T1000 (cell line): ENCODE data around the gene INTS15.
"Not testable (repeated sequence)": the region's sequence is repeated elsewhere in the genome, so short reads cannot be mapped to it uniquely, and the experiment has no call there.

Experiments
- DNase-seq: peaks from one replicate; lab custom pipeline; 2025; ENCODE audit warnings: mixed read lengths; lab: John Stamatoyannopoulos, UW

Gene INTS15

DNA sequence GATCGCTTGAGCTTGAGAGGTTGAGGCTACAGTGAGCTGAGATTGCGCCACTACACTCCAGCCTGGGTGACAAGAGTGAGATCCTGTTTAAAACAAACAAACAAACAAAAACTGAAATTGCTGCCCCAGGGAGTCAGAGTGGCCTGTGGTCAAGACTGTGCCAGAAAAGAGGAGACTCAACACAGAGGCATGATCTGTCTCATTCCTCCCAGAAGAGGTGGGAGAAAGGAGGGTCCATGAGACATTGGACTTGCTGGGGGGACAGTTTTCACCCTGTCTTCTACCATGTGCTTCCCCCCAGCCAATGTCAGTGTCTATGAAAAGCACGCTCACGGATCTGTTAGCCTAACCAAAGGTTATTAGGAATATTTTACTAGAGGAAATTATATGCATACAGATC lies 28.8 kb downstream of the INTS15 start:
- DNase-seq = no peak

DNA sequence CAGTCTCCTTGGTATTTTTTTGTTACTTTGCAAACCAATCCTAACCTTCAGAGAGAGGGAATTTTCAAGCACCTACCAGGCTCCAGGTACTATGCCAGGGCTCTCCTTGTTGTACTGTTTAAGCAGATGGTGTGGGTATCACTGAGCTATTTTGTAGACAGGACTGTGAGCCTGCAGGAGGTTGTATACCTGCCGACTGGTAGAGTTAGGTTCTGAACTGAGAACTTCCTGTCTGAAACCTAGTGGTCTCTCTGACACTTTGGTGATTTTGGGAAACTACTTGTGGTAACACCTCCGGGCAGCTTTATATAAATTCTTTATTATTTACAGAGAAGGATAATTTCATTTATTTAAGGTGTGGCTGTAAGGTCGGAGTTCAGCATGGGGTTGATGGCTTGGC lies 30.1 kb downstream of the INTS15 start:
- DNase-seq = no peak

DNA sequence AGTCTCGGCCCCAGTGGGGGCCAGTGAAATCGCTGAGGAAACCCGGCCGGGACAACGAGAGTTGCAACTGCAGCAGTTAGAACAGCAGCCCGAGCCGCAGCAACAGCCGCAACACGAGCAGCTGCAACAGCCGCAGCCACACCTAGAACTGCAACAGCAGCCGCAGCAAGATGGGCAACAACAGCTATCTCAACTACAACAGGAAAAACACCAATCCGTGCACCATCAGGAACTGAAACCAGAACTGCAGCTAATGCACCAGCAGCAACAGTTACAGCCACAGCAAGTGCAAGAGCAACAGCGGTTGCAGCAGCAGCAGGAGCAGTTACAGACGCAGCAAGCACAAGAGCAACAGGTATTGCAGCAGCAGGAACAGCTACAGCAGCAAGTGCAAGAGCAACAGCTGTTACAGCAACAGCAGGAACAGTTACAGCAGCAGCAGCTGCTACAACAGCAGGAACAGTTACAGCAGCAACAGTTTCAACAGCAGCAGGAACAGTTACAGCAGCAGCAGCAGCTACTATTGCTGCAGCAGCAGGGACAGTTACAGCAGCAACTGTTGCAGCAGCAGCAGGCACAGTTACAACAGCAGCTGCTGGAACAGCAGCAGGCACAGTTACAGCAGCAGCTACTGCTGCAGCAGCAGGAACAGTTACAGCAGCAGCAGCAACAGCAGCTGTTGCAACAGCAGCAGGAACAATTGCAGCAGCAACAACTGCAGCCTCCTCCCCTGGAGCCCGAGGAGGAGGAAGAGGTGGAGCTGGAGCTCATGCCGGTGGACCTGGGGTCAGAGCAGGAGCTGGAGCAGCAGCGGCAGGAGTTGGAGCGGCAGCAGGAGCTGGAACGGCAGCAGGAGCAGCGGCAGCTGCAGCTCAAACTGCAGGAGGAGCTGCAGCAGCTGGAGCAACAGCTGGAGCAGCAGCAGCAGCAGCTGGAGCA lies 31.6 kb downstream of the INTS15 start:
- no peak for DNase-seq

DNA sequence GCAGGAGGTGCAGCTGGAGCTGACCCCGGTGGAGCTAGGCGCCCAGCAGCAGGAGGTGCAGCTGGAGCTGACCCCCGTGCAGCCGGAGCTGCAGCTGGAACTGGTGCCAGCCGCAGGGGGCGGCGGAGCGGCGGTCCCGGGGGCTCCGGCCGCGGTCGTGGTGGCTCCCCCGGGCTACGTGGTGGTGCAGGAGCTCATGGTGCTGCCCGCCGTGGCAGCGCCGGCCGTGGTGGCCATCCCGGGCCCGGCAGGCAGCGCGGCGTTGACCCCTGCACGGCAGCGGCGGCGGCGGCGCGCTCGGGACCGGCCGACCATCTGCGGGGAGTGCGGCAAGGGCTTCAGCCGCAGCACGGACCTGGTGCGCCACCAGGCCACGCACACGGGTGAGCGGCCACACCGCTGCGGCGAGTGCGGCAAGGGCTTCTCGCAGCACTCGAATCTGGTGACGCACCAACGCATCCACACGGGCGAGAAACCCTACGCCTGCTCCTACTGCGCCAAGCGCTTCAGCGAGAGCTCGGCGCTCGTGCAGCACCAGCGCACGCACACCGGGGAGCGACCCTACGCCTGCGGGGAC lies 32.4 kb downstream of the INTS15 start:
- DNase-seq = no peak

DNA sequence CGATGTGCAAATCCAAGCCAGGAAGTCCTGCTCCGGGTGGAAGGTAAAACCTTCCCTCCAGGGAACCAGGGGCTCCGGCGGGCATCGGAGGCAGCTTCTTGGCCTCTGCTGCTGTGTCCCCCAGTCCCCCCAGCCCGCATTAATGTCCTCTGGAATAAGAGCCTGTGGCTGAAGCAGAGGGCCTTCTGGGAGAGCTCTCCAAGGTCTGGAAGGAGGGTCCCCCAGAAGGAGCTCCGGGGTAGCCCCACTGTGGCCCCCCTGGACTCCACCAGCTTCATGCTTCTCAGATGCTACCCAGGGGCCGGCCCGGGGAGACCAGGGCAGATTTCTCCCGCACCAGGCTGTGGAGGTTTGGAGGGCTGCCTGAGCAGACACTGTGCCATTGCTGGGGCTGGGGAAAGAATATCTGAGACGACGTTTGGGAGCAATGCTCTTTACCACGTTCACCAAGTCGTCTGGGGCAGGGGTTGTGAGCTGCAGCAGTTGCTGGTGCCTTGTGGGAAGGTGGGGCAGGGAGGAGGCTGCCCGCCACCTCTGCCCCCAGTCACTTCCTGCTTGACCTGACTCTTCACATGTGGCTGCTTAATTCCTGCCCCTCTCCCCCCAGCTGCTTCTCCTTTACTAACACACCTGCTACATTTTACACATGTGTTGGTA lies 33.9 kb downstream of the INTS15 start:
- DNase-seq = no peak

DNA sequence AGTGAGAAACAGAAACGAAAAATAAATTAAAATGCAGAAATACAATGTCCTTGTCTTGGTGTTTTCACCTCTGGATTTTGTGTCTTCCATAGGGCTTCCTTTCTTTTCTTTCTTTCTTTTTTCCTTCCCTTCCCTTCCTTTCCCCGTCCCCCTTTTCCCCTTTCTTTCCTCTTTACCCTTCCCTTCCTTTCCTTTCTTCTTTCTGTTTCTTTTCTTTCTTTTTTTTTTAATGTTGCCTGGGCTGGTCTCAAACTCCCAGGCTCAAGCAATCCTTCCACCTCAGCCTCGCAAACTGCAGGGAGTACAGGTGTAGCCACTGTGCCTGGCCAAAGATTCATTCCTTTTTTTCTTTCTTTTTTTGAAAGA lies 34.4 kb downstream of the INTS15 start:
- no peak for DNase-seq

DNA sequence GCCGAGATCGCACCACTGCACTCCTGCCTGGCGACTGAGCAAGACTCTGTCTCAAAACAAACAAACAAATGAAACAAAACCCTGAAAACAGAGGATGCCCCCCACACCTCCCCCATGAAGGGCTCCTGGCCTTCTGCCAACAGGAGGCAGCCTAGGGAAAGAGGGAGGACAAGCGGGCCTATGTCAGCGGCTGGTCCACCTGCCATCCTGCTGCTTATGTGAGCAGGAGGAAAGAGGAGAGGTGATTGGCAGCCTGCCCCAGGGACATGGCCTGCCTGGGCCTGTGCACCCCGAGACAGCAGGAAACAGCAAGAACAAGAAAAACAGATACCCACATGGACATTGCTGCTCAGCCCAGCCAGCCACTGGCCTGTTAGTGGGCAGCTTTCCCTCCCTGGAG lies 38.2 kb downstream of the INTS15 start:
- no peak for DNase-seq

DNA sequence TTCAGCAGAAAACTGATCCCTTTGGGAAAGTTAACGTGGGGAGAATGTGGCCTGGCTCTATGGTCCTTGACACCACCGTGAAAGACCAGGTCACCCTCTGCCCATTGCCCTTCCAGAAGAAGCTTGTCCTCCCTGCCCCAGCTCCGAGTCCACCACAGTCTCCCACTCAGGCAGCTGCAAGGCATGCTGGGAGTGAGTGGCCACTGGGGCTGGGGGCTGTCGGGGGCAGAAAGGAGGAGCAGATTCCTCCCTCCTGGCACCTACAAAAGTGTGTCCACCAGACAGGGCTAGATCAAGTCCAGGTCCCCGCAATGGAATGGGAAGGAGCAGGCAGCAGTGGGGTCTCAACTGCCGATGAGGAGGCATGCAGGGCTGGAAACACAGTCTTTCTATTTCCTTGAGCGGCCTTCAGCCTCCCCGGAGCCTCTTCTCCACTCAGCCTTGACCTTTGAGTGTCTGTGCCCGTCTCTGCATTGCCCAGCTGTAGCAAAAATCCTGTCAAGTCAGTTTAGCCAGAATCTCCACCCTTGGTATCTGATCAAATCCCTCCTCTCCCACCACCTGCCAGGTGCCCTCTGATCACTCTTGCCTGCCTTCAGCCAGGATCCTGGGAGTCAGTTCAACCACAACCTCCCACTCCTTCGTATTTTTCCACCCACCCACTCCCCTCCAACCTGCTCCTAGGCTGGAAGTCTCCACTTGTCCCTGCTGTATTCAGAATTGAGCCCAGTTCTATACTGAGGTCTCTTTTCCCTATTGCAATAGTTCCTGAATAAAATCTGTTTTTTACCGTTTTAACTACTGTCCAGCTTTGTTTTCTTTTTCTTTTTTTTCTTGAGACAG lies 40.4 kb downstream of the INTS15 start:
- DNase-seq = no peak

DNA sequence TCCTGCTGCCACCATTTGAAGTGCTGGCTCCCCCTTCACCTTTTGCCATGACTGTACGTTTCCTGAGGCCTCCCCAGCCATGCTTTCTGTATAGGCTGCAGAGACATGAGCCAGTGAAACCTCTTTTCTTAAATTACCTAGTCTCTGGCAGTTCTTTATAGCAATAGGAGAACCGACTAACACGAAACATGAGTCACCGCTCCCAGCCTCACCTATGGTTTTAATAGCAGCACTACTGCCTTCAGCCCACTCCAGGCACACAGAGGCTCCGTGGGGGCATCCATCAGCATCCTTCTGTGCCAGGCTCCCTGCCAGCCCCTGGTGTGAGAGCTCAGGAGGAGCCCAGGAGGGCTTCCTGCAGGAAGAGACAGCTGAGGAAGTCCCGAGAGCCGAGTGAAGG lies 41.8 kb downstream of the INTS15 start:
- no peak for DNase-seq

DNA sequence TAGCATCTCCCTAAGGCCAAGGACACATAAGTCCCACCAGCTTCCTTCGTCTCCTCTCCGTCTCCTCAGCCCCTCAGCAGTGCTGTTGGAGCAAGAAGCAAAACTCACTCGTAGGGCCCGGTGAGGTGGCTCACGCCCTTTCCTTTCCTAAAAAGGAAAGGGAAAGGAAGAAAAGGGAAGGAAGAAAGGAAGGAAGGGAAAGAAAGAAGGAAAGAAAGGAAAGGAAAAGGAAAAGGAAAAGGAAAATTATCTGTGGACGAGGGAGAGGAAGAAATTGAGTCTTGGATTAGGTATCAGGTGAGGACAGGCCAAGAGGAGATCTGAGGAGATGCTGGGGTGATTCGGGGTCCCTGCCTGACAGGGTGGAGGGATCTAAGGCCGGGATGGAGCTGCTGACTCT lies 44.2 kb downstream of the INTS15 start:
- no peak for DNase-seq

DNA sequence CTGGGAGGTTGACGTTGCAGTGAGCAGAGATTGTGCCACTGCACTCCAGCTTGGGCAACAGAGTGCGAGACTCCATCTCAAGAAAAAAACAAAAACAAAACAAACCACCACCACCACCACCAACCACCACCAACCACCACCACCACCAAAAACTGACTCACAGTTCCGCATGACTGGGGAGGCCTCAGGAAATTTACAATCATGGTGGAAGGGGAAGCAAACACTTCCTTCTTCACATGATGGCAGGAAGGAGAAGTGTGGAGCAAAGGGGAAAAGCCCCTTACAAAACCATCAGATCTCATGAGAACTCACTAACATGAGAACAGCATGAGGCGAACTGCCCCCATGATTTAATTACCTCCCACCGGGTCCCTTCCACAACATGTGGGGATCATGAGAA lies 45.1 kb downstream of the INTS15 start:
- DNase-seq = not testable (repeated sequence)

DNA sequence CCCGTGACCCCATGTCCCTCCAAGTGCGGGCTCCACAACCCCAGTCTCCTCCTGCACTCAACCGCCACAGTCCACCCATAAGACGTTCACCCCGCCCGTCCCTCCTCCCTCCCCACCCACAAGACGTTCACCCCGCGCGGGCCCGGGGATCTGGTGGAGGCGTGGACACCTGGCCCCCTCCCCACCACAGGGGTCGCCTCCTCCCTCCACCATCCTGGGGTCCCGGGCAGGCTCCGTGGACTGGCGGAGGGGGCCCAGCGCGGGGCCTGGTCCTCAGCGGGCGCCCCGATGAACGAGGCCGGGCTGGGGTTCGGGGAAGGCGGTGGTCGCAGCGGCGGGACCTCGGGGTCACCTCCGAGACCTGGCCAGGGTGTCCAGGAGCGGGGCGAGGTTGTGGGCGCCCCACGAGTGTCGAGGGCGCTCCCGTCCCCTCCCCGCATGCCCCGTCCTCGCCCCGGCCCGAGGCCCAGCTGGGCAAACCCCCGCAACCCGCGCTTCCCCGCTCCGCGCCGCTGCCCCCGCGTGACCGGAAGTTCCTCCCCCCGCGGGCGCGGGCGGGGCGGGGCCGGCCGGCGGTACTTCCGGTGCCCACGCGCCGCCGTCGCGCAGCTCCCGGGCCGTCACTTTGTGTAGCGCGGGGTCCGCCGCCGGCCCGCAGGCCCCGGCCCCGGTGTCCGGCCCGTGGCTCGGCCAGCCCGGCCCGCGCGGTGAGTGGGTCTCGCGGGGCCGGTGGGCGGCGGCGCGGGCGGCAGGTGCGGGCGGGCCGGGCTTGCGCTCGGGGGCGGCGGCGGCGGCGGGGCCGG lies 47.1 kb downstream of the INTS15 start, which contains the start of gene ZNF316:
TSS of gene ZNF316 (plus strand) at position 578 of the 803 bp plus-strand sequence. CDS start 5,092 bp downstream, outside the sequence.
- DNase-seq = no peak

DNA sequence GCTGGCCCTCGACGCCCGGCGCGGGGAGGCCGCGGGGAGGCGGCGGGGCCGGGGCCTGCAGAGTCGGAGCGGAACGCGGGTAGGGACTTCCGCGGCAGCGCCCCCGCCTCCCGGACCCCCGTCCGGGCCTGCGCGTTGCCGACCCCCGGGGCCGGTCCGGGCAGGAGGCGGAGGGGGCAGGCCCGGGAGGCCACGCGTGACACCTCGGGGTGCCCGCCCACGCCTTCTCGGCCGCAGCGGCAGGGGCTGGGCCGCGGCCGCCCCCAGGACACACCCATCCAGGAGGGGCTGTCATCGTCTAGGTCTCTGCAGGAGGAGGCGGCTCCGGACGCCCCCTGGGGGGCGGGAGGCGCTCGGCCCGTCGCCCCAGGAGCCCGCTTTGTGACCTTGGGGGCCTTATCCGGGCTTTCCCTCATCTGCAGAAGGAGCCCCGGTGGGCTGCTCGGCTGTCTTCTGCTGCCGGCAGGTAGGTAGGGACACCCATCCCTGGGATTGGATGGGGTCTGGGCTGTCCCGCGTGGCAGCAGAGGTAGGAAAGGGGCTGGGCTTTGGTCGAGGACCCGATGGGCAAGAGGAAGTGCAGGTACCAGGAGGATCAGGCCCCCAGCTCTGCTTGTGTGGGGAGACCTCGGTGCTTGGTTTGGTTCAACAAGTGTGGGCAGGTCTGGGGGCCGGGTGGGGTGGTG lies 47.9 kb downstream of the INTS15 start:
- no peak for DNase-seq

DNA sequence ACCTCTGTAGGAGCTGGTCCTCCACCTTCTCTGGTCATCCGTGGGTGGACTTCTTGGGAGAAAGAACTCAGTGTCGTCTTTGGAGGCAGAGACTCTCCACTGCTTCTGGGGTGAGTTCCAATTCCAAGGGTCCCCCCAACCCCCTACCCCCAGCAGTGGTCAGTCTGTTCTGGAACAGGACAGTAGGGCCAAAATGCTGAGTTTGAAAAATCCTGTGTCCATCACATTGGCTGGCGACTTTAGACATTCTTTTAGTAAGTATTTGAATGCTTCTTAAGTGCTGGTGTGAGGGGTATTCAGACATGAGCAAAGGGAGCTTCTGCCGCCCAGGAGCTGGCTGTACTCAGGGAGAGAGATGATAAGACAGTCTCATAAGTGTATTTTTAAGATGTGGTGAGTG lies 49.2 kb downstream of the INTS15 start:
- no peak for DNase-seq

DNA sequence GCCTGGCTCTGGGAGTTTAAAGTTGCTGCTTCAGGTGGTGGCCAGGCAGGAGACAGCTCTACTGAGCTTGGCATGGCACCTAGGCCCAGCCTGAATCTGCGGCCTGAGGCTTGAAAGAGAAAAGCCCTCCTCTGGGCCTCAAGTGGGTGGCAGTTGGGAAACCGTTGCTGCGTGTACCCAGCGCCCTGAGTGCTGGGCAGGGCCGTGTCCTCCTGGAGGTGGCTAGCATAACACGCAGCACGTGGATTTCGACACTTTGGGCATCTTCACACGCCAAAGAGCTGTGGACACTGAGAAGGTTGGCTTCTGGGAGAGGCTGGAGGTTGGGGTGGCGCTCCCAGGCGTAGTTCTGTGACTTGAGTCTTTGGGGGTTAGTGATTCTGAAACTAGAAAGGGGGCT lies 49.8 kb downstream of the INTS15 start:
- no peak for DNase-seq

DNA sequence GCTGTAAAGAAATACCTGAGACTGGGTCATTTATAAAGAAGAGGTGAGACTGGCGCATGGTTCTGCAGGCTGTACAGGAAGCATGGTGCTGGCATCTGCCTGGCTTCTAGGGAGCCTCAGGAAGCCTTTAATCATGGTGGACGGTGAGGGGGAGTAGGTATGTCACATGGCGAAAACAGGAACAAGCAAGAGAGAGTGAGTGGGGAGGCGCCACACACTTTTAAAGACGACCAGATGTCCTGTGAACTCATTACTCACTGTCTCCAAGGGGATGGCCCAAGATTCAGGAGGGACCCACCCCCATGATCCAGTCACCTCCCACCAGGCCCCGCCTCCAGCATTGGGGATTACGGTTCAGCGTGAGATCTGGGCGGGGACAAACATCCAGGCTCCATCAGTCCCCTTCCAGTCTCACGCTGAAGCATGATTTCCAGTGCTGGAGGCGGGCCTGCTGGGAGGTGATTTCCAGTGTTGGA lies 50.5 kb downstream of the INTS15 start:
- DNase-seq = no peak

DNA sequence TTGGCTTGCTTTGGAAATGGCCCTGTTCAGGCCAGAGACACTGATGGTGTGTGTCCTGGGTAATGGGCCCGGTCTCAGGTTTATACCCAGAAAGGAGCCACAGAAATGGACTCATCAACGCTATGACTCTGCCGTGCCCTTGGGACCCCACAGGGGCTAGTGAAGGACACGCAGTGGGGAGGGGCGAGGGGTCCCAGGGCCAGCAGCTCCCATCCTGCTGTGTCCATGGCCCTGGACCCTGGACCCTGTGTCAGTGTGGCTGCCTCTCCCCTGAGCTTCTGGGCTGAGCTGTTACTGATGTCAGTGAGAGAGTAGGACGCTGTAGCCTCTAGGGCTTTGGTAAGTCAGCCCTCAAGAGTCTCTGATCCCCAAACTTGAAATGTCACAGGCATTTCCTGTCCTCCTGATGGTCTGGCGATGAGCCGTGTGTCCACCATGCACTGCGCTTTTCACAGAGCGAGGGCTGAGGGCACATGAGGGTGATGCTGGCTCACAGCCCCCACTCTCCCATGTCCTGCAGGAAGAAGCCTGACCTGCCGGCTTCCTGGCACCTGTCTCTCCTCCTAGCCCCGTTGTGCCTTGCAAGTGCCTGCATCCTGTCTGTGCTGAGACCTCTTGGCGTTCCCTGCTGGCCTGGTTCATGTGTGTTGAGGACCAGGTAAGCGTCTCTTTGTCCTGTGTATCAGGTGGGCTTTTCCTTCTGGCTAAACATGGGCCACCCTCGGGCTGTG lies 51.6 kb downstream of the INTS15 start:
- DNase-seq = no peak

DNA sequence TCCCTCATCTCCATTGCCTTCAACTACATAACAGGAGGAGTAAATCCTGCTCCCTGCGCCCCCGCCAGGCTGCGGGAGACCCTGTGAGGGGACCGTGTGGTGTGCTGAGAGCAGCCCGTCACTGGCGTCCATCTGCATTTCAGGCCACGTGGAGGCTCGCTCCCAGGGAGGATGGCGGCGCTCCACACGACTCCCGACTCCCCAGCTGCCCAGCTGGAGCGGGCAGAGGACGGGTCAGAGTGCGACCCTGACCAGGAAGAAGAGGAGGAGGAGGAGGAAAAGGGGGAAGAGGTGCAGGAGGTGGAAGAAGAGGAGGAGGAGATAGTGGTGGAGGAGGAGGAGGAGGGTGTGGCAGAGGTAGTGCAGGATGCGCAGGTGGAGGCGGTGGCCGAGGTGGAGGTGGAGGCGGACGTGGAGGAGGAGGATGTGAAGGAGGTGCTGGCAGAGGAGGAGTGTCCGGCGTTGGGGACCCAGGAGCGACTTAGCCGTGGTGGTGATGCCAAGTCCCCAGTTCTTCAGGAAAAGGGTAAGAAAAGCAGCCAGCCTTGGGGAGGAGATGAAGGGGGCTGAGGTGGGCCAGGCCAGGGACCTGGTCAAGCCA lies 52.5 kb downstream of the INTS15 start:
- no peak for DNase-seq

DNA sequence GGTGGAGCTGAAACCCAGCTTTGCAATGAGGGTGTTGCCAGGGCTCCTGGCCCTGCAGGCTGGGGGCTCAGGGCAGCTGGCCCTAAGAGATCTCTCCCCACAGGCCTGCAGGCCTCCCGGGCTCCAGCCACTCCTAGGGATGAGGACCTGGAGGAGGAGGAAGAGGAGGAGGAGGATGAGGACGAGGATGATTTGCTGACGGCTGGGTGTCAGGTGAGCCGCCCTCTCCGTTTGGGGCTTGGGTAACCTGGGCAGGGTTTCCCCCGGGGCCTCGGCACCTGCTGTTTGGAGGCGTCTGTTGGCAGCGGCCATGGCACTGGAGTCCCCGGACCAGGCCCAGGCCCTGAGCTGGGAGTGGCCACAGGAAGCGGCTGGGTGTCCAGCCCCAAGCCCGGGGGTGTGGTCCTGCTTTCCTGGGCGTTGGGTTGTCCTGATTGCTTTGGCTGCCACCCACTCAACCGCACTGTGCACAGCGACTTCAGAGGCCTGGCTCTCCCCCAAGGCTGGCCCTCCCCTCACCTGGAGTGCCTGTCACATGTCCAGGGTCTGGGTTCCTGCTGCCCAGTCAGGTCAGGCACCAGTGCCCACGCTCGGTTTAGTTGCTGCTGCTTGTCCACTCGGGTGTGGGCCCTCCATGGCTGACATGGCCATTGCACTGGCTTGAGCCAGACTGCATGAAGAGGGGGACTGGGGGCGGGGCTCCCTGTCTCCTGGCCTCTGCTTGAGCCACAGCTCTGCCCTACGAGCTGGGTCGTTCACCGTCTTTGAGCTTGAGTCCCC lies 53.2 kb downstream of the INTS15 start:
- no peak for DNase-seq
